MM.1S (cell line): Measurements from ENCODE around the gene MS4A15.

Experiments
- CTCF ChIP-seq: fragments of 300-600 bp; sonication (generic); IDR thresholded peaks from 2 replicates; pipeline ENCODE4 v1.5.1; 2016; ENCODE audit warnings: antibody characterized with exemption, low read length, mixed read lengths
- EZH2 ChIP-seq: fragments of 300-600 bp; sonication (generic); optimal IDR thresholded peaks from 2 replicates; pipeline ENCODE3; 2017; ENCODE audit warnings: low read depth, mild to moderate bottlenecking, antibody characterized with exemption, low read length, mixed read lengths

- TF ChIP-seq EZH2 (no peak), CTCF (no peak)
Observed at GRCh38 chr11:60765355-60765754, 8.7 kb downstream of the MS4A15 start.
